Heart left ventricle (tissue), 16 donors: ENCODE measurements around the gene IL17F. TPM values are rescaled to one million over a fixed set of nuclear protein-coding genes. Genes with fewer than 3 reads are reported as not detected.
"Not testable (repeated sequence)": the region's sequence is repeated elsewhere in the genome, so short reads cannot be mapped to it uniquely, and the experiment has no call there.

Source experiments
- ATAC-seq, 4 donors: fragments of 200-7000 bp; cut with Tn5 transposase; one replicate each; pipeline ENCODE4 v1.9.1; 2020 to 2022; ENCODE audit warnings: moderate library complexity in 4 of 4, mild to moderate bottlenecking in 3 of 4, moderate number of reproducible peaks in 1 of 4
- DNase-seq, 5 donors: peaks; one replicate each; pipeline ENCODE4 v3.0.0-alpha.2; 2020
- H3K27ac ChIP-seq, 12 donors: fragments of 200-600 bp; sonication (generic) in 4 of 12; one replicate each; pipeline versions ENCODE4 v1.5.0 to v1.8.0; 2016 to 2022; ENCODE audit warnings: mild to moderate bottlenecking in 2 of 12
- H3K27me3 ChIP-seq, 9 donors: fragments of 200-600 bp; sonication (generic) in 2 of 9; one replicate each; pipeline versions ENCODE4 v1.5.1 to v1.8.0; 2016 to 2022; ENCODE audit warnings: mild to moderate bottlenecking in 3 of 9
- H3K36me3 ChIP-seq, 9 donors: fragments of 200-600 bp; sonication (generic) in 2 of 9; one replicate each; pipeline versions ENCODE4 v1.5.0 to v1.8.0; 2018 to 2022; ENCODE audit warnings: mild to moderate bottlenecking in 2 of 9
- H3K4me1 ChIP-seq, 12 donors: fragments of 200-600 bp; sonication (generic) in 4 of 12; one replicate each; pipeline versions ENCODE4 v1.5.0 to v1.8.0; 2016 to 2022; ENCODE audit warnings: mild to moderate bottlenecking in 3 of 12
- H3K4me3 ChIP-seq, 12 donors: fragments of 200-600 bp; sonication (generic) in 4 of 12; one replicate each; pipeline versions ENCODE4 v1.5.0 to v1.8.0; 2017 to 2022; ENCODE audit warnings: mild to moderate bottlenecking in 9 of 12, moderate library complexity in 4 of 12
- H3K9me3 ChIP-seq, 12 donors: fragments of 200-600 bp; sonication (generic) in 4 of 12; one replicate each; pipeline versions ENCODE4 v1.5.0 to v1.8.0; 2016 to 2022; ENCODE audit warnings: mild to moderate bottlenecking in 1 of 12
- CTCF ChIP-seq, 12 donors: fragments of 200-600 bp; sonication (generic) in 4 of 12; IDR thresholded peaks; one replicate each; pipeline versions ENCODE4 v1.5.0 to v1.8.0; 2018 to 2022; ENCODE audit warnings: antibody characterized with exemption in 12 of 12, mild to moderate bottlenecking in 5 of 12
- POLR2A ChIP-seq, 2 donors: fragments of 450-650 bp; IDR thresholded peaks; one replicate each; pipeline ENCODE4 v1.6.1; 2017; ENCODE audit warnings: antibody characterized with exemption in 2 of 2, mild to moderate bottlenecking in 2 of 2, moderate library complexity in 2 of 2
- WGBS, 4 donors: extraction: QIAGEN DNeasy Blood & Tissue Kit in 2 of 4; methylation state at CpG; one replicate each; pipeline versions ENCODE4 v1.1.5 to v1.1.7; 2013 to 2018; 5-methylcytosine and 5-hydroxymethylcytosine counted together
- intact Hi-C, 10 donors: fragments of 100-400 bp; cut with DNase I; formaldehyde crosslinking; loops; one replicate each; pipeline versions ENCODE4 v1.11.1 to v1.14.2; 2022
- polyA plus RNA-seq, 2 donors: library from polyadenylated mRNA; stranded (reverse); fragments of 200-250 nt; gene quantifications; one replicate each; pipeline ENCODE4 v1.2.3, GENCODE V29; 2013
- total RNA-seq, 9 donors: library from RNA; depleted of rRNA in 2 of 9; stranded (reverse); fragments of >200 nt in 2 of 9; fragmentation: NEBNext Ultra II Directional in 3 of 9; extraction: Animal tissue kit (Norgen Biotek cat#: 25700) in 3 of 9; gene quantifications; one replicate each; pipeline versions ENCODE4 v1.1.0 to v1.2.4, GENCODE V29; 2016 to 2023
- donor health status: ischemic (EF 13 %, LVEDD 7.1; RV severe dilation, severe dysfunction).
- donor health status: healthy with polysubstance abuse.
- donor health status: DM: no; HTN: yes; CAD: no.
- donor health status: DM: no; HTN: no; CAD: no.
- donor health status: ischemic (EF 25% LVEDD 6.9; RV normal size, moderate dysfunction).
- donor health status: ischemic (EF 25% LVEDD 5.7; RV mildly dilated, moderate dysfunction).
- donor health status: healthy.
- donor health status: DM: yes; HTN: yes; CAD: no.
- donor health status: ischemic (EF 35%, LVEDD 5.7; RV mildly dilated, moderate dysfunction).
- donor health status: nonischemic (EF 11% LVEDD 7.7; RV severe dilation, severe dysfunction).
- donor health status: DM: yes; HTN: yes; CAD: no.
- donor health status: PGD.
- donor health status: ischemic (EF 29% LVEDD 5.4; RV normal size, mild dysfunction).
- donor health status: nonischemic (EF 23%, LVEDD 6.1; RV moderate dilation, normal function).

IL17F gene
- total and polyA plus RNA-seq, 11 donors, result not detected

GRCh38 chr6:52208612-52209011 lies 35.7 kb downstream of the IL17F start:
- H3K36me3 ChIP-seq, result no peaks in the 10 kb centered on the region
- no peaks in the 10 kb centered on the region for H3K4me1 ChIP-seq
- H3K9me3 ChIP-seq, result peaks cover 0 to 9% (median 0%) of the 10 kb centered on the region in 12 donors
- DNase-seq (peak in 2 of 5 donors; percentile 24 to 25), ATAC-seq (peak in 3 of 4 donors; percentile 14 to 90 (median 59))
- H3K27ac ChIP-seq, result peak overlapping the region in 4 of 12 donors; percentile 3 to 40 (median 30)
- no peak overlapping the region for H3K4me3 ChIP-seq
- WGBS, 4 donors, result 61 to 74% (median 63%) methylated on average over 3 of the region's 3 CpGs
- intact Hi-C loops, result no loop called here
- TF ChIP-seq CTCF (IDR thresholded peaks at IDR 0.05) (no peak), POLR2A (IDR thresholded peaks at IDR 0.05) (no peak)
- H3K27me3 ChIP-seq, result no peaks in the 10 kb centered on the region

GRCh38 chr6:52207066-52207465 lies 37.2 kb downstream of the IL17F start:
- H3K27me3 ChIP-seq, result no peaks in the 10 kb centered on the region
- DNase-seq (no peak), ATAC-seq (no peak)
- 93 to 97% (median 95%) methylated on average over 2 of the region's 2 CpGs for WGBS, 4 donors
- no peak for TF ChIP-seq POLR2A (IDR thresholded peaks at IDR 0.05)
- TF ChIP-seq CTCF (IDR thresholded peaks at IDR 0.05), result no peak
- no peak overlapping the region for H3K4me3 ChIP-seq
- intact Hi-C loops, result no loop called here
- no peaks in the 10 kb centered on the region for H3K4me1 ChIP-seq
- H3K36me3 ChIP-seq, result no peaks in the 10 kb centered on the region
- H3K27ac ChIP-seq, result no peak overlapping the region
- peaks cover 0 to 9% (median 0%) of the 10 kb centered on the region in 12 donors for H3K9me3 ChIP-seq

- ATAC-seq, result no peak
- Histone ChIP-seq H3K4me1 (no peaks in the 10 kb centered on the region), H3K4me3 (no peak overlapping the region), H3K27ac (no peak overlapping the region), H3K27me3 (no peaks in the 10 kb centered on the region), H3K9me3 (peaks cover 0 to 29% (median 8%) of the 10 kb centered on the region in 12 donors), H3K36me3 (no peaks in the 10 kb centered on the region)
- no peak for DNase-seq
- TF ChIP-seq CTCF (IDR thresholded peaks at IDR 0.05) (no peak), POLR2A (IDR thresholded peaks at IDR 0.05) (no peak)
- intact Hi-C loops, result no loop called here
Measured at GRCh38 chr6:52201493-52201892, 42.8 kb downstream of the IL17F start.

- no peaks in the 10 kb centered on the region for H3K27me3 ChIP-seq
- no peak overlapping the region for H3K4me3 ChIP-seq
- peaks cover 0 to 28% (median 8%) of the 10 kb centered on the region in 12 donors for H3K9me3 ChIP-seq
- H3K4me1 ChIP-seq, result no peaks in the 10 kb centered on the region
- ATAC-seq (no peak), DNase-seq (no peak)
- H3K36me3 ChIP-seq, result no peaks in the 10 kb centered on the region
- intact Hi-C loops, result no loop called here
- 0 to 77% (median 60%) methylated on average over 1 of the region's 1 CpG for WGBS, 4 donors
- no peak overlapping the region for H3K27ac ChIP-seq
- no peak for TF ChIP-seq POLR2A (IDR thresholded peaks at IDR 0.05)
- TF ChIP-seq CTCF (IDR thresholded peaks at IDR 0.05), result no peak
Measured at GRCh38 chr6:52201046-52201445, 43.3 kb downstream of the IL17F start.

GRCh38 chr6:52200088-52200487 lies 44.2 kb downstream of the IL17F start:
- H3K27me3 ChIP-seq, H3K27ac ChIP-seq, H3K4me3 ChIP-seq, H3K36me3 ChIP-seq, ATAC-seq, H3K4me1 ChIP-seq, DNase-seq, intact Hi-C loops: not testable (repeated sequence)
- WGBS, 4 donors, result 31 to 63% (median 53%) methylated on average over 5 of the region's 5 CpGs
- H3K9me3 ChIP-seq, result peaks cover 0 to 28% (median 8%) of the 10 kb centered on the region in 12 donors
